Retinal pigment epithelial cell (primary cell): ENCODE measurements around the gene LLGL1.

ENCODE experiments used
- DNase-seq: peaks from one replicate; pipeline ENCODE4 v3.0.0-alpha.2; 2010; ENCODE audit warnings: low read depth
- H3K4me3 ChIP-seq: 2 replicates; pipeline ENCODE4 v1.5.1; 2011; ENCODE audit warnings: mild to moderate bottlenecking, low read length, control low read depth, moderate library complexity
- CTCF ChIP-seq: conservative IDR thresholded peaks from 2 replicates; pipeline ENCODE4 v1.5.1; 2011; ENCODE audit warnings: low read depth, low read length, control low read depth, inconsistent platforms

LLGL1 gene

GRCh38 chr17:18280249-18280648, 54.8 kb downstream of the LLGL1 start:
- no peak for DNase-seq
- H3K4me3 ChIP-seq: no peak overlapping the region
- TF ChIP-seq CTCF: no peak

DNA sequence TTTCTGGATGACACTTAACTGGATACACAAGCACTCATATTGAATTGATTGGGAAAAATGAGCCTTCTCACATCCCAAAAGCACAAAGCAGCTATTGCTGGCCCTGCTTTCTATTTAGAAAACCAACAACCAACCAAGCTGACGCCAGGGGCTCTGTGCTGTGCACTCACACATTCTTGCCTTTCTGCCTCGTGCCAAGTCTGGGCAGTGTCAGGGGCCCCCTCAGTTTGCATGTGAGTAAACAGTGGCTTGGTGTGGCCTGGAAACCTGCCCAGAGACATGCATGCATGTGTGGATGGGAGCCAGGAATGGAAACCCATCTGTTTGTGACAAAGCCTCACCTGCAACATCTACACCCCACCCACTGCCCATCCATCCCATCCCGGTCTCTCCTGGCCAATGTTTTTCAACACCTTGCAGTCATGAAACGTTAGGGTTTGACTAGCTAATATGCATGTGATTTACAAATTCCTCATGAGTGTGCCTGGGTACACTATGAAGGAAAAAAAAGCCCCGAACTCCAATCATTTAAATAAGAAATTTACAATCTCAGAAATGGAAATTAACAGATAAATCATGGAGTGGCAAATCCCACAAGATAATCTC, 55.4 kb downstream of the LLGL1 start:
- DNase-seq: no peak
- no peak overlapping the region for H3K4me3 ChIP-seq
- no peak for TF ChIP-seq CTCF

DNA sequence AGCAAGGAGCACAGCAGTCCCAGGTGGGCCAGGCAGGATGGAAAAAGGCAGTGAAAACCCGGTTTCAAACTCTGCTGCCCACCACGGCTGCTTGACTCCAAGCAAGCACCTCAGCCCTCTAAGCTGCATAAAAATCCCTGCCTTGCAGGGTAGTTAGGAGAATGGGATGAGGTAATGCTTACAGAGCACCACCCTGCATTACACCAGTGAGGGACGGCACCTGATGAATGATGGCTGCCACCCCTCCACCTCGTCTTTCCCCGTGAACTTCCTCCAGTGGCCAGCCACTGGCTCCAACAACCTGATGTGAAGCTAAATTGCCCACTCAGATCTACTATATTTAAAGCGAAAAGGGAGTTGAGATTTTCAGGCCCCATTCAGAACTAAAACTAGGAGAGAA, 56.4 kb downstream of the LLGL1 start:
- H3K4me3 ChIP-seq: no peak overlapping the region
- TF ChIP-seq CTCF: no peak
- no peak for DNase-seq

DNA sequence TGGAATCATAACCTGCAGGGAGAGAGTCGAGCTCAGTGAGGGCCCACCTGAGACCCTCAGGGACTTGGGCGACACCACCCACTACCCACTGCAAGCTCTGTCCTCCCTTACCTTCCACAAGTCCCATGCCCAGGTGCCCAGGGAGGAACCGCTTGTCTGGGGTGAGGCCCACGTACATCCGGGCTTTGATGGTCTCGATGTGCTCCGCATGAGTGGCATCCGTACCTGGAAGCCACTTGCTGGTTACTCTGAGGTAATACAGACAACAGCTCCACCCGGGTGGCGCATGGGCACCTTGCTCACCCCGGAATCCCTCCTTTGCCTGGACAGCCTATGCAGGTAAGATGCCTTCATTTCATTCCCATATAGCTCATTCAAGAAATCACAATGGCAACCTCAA, 59.9 kb downstream of the LLGL1 start:
- TF ChIP-seq CTCF: no peak

DNA sequence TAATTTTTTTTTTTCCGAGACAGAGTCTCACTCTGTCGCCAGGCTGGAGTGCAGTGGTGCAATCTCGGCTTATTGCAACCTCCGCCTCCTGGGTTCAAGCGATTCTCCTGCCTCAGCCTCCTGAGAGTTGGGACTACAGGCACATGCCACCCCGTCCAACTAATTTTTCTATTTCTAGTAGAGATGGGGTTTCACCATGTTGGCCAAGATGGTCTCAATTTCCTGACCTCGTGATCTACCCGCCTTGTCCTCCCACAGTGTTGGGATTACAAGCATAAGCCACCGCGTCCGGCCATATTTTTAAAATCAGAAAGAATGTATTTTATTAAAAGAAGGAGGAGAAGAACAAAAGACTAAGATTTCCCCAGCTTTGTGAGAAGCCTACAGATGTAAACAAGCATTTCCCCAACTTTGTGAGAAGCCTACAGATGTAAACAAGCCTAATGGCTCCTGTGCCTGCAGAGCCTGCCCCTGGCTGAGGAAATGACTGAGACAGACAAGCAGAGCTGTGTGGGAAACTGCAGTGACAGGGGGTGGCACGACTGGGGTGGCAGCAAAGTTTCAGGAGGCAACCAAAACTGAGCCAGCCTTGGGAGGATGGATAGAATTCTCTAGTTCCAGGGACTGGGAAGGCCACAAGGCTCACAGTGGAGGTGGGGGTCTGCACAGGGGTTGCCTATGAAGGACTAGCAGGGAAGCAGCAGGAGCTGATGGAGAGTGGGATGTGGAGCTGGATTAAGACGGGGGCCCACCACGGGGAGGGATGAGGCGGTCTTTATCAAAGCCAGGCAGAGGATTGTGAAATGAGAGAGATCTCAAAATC, 66.5 kb downstream of the LLGL1 start:
- DNase-seq: no peak
- no peak for TF ChIP-seq CTCF
- no peak overlapping the region for H3K4me3 ChIP-seq

More for the DNA sequence above, 59.9 kb downstream of the LLGL1 start:
- no peak overlapping the region for H3K4me3 ChIP-seq
- no peak for DNase-seq
